ENCODE results near the gene CPNE4. TPM values are rescaled to one million over a fixed set of nuclear protein-coding genes. Genes with fewer than 3 reads are reported as not detected.
A peak's percentile ranks its signal among the peaks of the same experiment; 100 is the strongest.

The CPNE4 gene
- total and polyA plus RNA-seq, 8 donors, result 0.14 to 1.7 (median 0.66) TPM

GRCh38 chr3:132037056-132037455 is 2.2 kb upstream of the CPNE4 start:
- Histone ChIP-seq H3K4me3 (no peak overlapping the region), H3K4me1 (no peaks in the 10 kb centered on the region), H3K9me3 (no peaks in the 10 kb centered on the region), H3K36me3 (no peaks in the 10 kb centered on the region), H3K27ac (no peak overlapping the region), H3K27me3 (peaks cover 0 to 35% (median 8%) of the 10 kb centered on the region in 4 donors)
- FAIRE-seq (no peak), DNase-seq (no peak), ATAC-seq (no peak)
- intact Hi-C loops (cut with DNase I), result loop anchor here in 1 of 3 donors (10.0 kb wide), 1 partner anchor 242 kb away; no protein-coding TSS in a partner anchor
- TF ChIP-seq, protein P1, sequence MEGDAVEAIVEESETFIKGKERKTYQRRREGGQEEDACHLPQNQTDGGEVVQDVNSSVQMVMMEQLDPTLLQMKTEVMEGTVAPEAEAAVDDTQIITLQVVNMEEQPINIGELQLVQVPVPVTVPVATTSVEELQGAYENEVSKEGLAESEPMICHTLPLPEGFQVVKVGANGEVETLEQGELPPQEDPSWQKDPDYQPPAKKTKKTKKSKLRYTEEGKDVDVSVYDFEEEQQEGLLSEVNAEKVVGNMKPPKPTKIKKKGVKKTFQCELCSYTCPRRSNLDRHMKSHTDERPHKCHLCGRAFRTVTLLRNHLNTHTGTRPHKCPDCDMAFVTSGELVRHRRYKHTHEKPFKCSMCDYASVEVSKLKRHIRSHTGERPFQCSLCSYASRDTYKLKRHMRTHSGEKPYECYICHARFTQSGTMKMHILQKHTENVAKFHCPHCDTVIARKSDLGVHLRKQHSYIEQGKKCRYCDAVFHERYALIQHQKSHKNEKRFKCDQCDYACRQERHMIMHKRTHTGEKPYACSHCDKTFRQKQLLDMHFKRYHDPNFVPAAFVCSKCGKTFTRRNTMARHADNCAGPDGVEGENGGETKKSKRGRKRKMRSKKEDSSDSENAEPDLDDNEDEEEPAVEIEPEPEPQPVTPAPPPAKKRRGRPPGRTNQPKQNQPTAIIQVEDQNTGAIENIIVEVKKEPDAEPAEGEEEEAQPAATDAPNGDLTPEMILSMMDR (IDR thresholded peaks at IDR 0.05), result no peak
- WGBS, 2 donors, result 37 to 40% methylated on average over 3 of the region's 3 CpGs

DNA sequence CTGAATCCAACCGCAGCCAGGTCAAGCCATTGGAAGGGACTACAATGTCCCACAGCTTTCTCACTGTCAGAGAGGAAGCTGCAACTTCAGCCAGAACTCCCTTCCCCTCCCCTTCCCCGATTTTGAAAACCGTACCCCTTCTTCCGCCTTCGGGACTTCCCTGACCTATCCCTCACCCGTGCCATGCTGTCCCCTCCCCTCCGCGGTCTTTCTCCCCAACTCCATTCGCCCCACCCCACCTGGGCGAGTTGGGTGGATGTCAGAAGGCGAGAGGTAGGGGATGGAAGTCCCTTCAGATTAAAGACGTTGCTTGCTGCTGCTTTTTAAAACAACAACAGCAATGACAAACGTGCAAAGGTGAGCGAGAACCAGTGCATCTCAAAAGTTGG is 723 bp downstream of the CPNE4 start:
- FAIRE-seq, result no peak
- intact Hi-C loops (cut with DNase I), result loop anchor here in 1 of 3 donors (10.0 kb wide), 1 partner anchor 239 kb away; no protein-coding TSS in a partner anchor
- no peak for ATAC-seq
- H3K4me3 ChIP-seq, result peak overlapping the region in 1 of 4 donors; percentile 27
- DNase-seq, result no peak
- no peaks in the 10 kb centered on the region for H3K4me1 ChIP-seq
- TF ChIP-seq, protein P1 (IDR thresholded peaks at IDR 0.05), result no peak
- H3K27ac ChIP-seq, result no peak overlapping the region
- H3K27me3 ChIP-seq, result peaks cover 0 to 35% (median 14%) of the 10 kb centered on the region in 4 donors
- H3K9me3 ChIP-seq, result no peaks in the 10 kb centered on the region
- H3K36me3 ChIP-seq, result no peaks in the 10 kb centered on the region
- 5 to 10% methylated on average over 12 to 14 of the region's 14 CpGs for WGBS, 2 donors

GRCh38 chr3:132033471-132033870 is 1.3 kb downstream of the CPNE4 start:
- 10 to 12% methylated on average over 14 to 15 of the region's 15 CpGs for WGBS, 2 donors

DNA sequence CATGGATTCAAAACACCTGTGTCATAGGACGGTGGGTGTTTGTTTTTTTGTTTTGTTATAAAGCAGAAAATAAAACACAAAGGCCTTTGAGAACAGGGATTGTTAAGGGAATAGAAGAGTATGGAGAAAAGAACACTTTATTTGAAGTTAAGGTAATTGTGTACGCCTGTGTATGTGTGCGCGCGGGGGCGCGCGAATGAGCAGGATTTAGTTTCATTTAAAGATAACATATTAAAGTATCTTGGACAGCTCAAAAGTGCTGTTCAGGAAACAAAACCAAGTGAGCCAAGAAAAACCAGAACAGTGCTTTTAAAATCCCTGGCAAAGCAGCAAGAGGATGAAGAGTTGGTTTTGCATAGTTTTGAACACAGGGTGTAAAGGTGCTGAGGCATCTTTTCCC is 1.9 kb downstream of the CPNE4 start:
- Histone ChIP-seq H3K4me1 (no peaks in the 10 kb centered on the region), H3K27ac (no peak overlapping the region), H3K36me3 (no peaks in the 10 kb centered on the region), H3K4me3 (no peak overlapping the region), H3K27me3 (peaks cover 0 to 35% (median 14%) of the 10 kb centered on the region in 4 donors), H3K9me3 (no peaks in the 10 kb centered on the region)
- TF ChIP-seq, protein P1 (IDR thresholded peaks at IDR 0.05), result no peak
- FAIRE-seq (no peak), ATAC-seq (no peak), DNase-seq (no peak)
- intact Hi-C loops (cut with DNase I), result loop anchor here in 1 of 3 donors (10.0 kb wide), 1 partner anchor 238 kb away; no protein-coding TSS in a partner anchor
- WGBS, 2 donors, result 72 to 74% methylated on average over 8 of the region's 8 CpGs

More at GRCh38 chr3:132033471-132033870, 1.3 kb downstream of the CPNE4 start:
- TF ChIP-seq, protein P1 (IDR thresholded peaks at IDR 0.05), result no peak
- FAIRE-seq (no peak), DNase-seq (no peak), ATAC-seq (no peak)
- Histone ChIP-seq H3K4me1 (no peaks in the 10 kb centered on the region), H3K36me3 (no peaks in the 10 kb centered on the region), H3K27ac (no peak overlapping the region), H3K27me3 (peaks cover 0 to 35% (median 14%) of the 10 kb centered on the region in 4 donors), H3K4me3 (no peak overlapping the region), H3K9me3 (no peaks in the 10 kb centered on the region)
- intact Hi-C loops (cut with DNase I), result loop anchor here in 1 of 3 donors (10.0 kb wide), 1 partner anchor 239 kb away; no protein-coding TSS in a partner anchor

GRCh38 chr3:132029182-132029902 is 5.5 kb downstream of the CPNE4 start:
- peak; percentile 91 to 99 (median 97) for ATAC-seq
- no peaks in the 10 kb centered on the region for H3K36me3 ChIP-seq
- H3K9me3 ChIP-seq, result no peaks in the 10 kb centered on the region
- DNase-seq, result peak; percentile 66 to 91 (median 84)
- H3K4me1 ChIP-seq, result no peaks in the 10 kb centered on the region
- WGBS, 2 donors, result 19 to 21% methylated on average over 15 of the region's 15 CpGs
- no peak for FAIRE-seq
- intact Hi-C loops (cut with DNase I), result no loop called here
- TF ChIP-seq, protein P1 (IDR thresholded peaks at IDR 0.05), result peak; percentile 53 to 83 (median 78)
- H3K4me3 ChIP-seq, result no peak overlapping the region
- no peak overlapping the region for H3K27ac ChIP-seq
- peaks cover 0 to 7% (median 5%) of the 10 kb centered on the region in 4 donors for H3K27me3 ChIP-seq
